Renal cortical epithelial cell (primary cell): ENCODE data around the gene FERMT3. TPM values are rescaled to one million over a fixed set of nuclear protein-coding genes. Genes with fewer than 3 reads are reported as not detected.
"Not testable (repeated sequence)": the region's sequence is repeated elsewhere in the genome, so short reads cannot be mapped to it uniquely, and the experiment has no call there.

ENCODE experiments used
- DNase-seq: peaks from one replicate; pipeline ENCODE4 v3.0.0-alpha.2; 2011; ENCODE audit warnings: low read depth
- total RNA-seq: library from RNA; depleted of rRNA; stranded (reverse); fragments of >200 nt; gene quantifications from 2 replicates; pipeline ENCODE4 v1.2.3, GENCODE V29; 2014

FERMT3 gene
- total RNA-seq, 1 donor from 2014 or later, result not detected

GRCh38 chr11:64234647-64235379, 28.3 kb downstream of the FERMT3 start:
- no peak for DNase-seq

DNA sequence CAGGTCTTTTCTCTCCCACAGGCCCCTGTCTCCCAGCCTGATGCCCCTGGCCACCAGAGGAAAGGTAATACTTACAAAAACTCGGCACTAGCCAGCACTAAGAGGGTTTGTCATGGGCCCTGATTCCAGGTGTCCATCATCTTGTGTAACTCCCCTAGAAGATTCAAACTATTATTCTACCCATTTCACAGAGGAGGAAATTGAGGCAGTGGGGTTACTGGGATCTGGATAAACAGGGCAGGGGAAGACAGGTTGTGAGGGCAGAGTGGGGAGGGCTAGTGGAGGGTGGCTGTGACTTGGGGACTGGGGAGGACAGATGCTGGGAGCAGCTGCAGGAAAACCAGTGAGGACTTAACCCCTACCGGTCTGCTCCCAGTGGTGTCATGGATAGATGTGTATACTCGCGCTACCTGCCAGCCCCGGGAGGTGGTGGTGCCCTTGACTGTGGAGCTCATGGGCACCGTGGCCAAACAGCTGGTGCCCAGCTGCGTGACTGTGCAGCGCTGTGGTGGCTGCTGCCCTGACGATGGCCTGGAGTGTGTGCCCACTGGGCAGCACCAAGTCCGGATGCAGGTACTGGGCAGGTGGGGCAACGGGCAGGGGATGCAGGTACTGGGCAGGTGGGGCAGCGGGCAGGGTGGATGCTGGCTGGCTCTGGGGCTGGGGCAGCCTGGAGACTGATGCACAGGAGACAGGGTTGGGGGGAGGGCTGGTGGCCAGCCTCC, 29.1 kb downstream of the FERMT3 start:
- no peak for DNase-seq

DNA sequence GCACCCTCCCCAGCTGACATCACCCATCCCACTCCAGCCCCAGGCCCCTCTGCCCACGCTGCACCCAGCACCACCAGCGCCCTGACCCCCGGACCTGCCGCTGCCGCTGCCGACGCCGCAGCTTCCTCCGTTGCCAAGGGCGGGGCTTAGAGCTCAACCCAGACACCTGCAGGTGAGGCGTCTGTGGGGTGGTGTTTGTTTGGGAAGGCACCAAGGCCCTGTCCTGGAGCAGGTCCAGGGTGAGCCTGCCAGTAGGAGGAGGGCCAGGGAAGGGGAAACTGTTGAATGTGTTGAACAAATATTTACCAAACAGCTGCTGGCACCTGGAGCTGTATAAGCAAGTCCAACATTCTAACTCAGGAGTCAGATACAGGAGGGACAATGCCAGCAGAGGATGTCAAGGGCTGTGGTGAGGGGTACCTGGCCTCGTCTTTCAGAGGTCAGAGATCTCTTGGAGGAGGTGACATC, 31.0 kb downstream of the FERMT3 start:
- DNase-seq, result no peak

DNA sequence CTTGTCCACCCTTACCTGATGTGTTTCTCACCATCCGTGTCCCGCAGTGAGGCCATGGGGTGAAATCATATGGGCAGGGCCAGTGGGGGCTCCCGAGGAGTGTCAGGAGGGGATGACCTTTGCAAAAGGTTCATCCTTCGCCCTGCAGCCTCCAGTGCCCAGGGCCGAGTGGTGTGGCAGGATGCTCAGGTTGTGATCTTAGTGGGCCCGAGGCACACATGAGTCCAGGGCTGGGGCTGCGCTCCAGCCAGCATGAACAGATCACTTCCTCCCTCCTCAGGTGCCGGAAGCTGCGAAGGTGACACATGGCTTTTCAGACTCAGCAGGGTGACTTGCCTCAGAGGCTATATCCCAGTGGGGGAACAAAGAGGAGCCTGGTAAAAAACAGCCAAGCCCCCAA, 31.6 kb downstream of the FERMT3 start:
- no peak for DNase-seq

- no peak for DNase-seq
Measured at GRCh38 chr11:64238999-64239398, 32.5 kb downstream of the FERMT3 start.

GRCh38 chr11:64239662-64240434, 33.3 kb downstream of the FERMT3 start:
- DNase-seq, result no peak

DNA sequence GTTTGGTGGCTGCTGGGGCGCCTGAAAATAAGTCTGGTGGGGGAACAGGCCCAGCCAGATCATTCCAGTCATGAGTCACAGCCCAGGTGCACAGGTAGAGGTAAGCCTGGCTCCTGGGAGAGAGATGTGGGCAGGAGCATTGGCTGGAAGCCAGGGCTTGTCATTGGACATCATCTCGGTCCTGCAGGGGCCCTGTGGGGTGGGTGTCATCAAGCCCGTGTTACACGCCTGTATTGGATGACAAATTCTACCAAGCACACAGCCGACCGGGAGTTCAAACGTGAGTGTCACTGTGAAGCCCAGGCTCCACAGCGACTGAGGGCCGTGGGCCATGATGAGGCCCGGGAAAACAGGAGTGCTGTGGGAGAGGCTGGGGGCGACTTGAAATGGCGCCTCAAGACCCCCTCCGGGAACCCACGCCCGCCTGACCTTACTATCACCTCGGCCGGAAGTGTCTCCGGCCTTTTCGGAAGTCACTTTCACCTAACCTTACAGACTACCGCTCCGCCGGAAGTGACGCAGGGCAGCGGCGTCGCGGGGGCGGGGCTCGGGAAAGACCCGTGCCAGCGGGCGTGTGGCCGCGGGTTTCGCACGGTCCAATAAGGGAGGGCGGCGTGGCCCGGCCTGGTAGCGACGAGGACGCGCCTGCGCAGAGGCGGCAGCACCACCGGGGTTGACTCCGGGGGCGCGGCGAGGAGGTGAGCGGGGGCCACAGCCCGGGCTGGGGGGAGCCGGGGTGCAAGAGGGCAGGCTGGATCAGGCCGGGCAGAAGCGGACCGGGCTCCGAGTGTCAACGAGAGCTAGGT, 34.1 kb downstream of the FERMT3 start, which contains the start of gene FKBP2:
Gene FKBP2 (plus strand): TSS at position 661 of the 806 bp plus-strand sequence. CDS start 1,293 bp downstream, outside the sequence.
- DNase-seq, result peak; percentile 86

DNA sequence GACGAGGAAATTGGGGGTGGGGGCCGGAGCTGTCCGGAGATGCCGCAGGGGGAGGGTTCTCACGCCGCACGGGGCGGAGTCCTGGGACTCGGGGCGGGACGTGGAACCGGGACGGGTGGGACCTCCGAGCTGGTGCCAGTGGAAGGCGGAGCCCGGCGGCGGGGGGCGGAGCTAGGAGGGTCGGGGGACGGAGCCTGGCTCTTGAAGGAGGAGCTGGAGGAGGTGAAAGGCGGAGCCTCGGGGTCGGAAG, 34.6 kb downstream of the FERMT3 start:
- peak; percentile 92 for DNase-seq

DNA sequence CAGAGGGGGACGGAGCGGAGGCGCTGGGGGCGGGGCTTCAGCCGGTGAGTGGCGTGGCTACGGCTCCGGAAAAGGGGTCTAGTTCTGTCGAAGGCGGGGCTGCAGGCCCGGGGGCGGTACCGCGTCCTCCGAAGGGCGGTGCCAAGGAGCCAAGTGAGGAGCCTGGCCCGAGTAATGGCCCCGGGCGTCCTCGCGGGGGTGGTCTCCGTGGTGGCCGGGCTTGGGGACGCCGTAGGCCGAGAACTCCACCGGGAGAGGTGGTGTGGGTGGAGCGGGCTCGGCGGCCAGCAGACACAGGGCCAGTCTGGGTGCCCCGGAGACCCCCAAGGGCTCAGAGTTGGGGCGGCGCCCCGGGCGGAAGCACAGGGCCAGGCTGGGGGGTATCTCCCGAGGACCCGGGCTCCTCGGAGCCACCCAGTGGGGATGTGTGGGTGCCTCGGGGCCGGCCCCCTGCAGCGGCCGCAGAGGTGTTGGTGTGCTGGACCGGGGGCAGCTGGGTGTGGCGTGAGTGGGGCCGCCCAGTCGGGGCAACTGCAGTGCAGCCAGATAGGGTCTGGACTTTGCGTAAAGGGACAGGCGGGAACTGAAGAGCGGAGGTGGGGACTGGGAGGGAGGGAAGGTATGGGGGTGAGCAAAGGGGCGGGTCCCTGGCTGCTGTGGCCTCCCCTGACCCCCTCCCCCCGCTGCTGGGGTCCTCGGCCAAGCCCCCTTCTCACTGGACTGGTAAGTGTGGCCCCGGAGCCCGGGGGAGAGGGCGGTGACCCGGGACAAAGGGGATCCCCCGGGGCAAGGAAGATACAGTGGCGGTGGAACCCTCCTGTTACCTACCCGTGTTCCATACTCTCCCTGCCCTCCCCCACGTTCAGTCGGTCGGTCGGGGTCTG, 35.2 kb downstream of the FERMT3 start:
- DNase-seq, result no peak

DNA sequence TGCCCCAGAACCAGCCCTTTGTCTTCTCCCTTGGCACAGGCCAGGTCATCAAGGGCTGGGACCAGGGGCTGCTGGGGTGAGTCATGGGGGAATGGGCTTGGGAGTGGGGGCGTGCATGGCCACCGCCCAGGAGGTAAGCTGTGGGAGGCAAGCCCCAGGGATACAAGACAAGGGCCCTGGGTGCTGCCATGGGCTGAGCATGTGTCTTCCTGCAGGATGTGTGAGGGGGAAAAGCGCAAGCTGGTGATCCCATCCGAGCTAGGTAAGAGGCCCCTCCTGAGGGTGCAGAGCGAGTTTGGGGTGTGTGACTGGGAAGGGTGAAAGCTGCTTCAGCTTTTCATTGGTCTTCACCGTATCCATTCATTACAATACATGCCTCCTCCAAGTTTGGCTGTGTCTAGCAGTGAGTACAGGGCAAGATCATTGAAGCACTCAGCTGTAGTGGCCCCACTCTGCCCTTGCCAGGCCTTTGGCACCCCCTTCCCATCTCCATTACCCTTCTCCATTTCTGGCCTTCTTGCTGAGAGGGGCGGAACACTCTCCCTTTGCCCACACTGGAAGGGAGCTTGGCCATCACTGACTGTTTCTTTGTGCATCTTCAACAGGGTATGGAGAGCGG, 36.8 kb downstream of the FERMT3 start:
- DNase-seq, result no peak

DNA sequence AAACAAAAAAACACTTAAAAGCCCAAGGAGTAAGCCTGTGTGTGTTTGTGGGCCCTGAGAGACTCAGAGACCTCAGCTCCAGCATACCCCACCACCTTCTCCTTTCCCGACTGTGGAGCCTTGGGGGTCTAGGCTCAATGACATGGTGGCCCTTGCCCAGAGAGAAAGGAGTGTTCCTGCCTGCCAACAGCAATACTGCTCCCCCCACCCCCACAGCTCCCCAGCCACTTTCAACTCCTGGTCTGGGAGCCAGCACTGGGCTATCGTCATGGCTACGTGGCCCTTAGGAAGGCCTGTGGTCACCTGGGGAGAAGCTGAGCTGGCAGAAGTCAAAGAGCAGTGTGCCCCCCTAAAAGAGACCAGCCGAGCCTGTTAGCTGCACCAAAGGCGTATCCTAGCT, 37.6 kb downstream of the FERMT3 start:
- no peak for DNase-seq

DNA sequence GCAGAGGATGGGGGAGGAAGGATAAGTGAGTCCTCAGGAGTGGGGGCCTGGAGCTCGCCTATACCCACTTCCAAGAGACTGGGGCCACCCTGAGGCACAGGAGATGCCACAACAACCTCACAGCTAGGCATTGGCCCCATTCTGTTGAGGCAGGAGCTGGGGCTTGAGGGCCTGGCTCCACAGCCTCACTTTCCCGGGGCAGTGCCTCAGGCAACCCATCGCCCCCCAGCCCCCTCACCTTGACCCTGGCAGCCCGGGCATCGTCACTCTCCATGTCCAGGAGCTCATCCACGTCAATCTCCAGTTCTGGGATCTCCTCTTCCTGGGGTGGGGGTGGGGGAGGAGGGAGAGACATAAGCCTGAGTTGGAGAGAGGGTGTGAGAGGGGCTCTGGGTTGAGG, 38.4 kb downstream of the FERMT3 start:
- no peak for DNase-seq

DNA sequence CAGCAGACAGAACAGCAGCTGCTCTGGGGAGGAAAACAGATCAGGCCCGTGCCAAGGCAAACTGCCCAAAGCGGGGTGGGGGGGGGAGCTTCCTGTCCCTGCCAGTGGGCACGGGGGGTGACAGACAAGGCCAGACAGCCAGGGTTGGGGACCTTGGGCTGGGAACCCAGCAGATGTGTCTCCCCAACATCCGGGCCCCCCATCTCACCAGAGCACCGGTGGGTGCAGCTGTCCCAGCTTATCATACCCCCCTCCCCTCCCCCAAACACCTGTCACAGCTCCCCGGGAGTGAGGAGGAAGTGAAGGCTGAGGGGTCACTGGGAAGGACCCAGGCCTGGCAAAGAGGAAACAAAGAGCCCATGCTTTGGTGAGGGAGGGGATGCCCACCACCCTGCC, 38.9 kb downstream of the FERMT3 start:
- no peak for DNase-seq

GRCh38 chr11:64245797-64246620, 39.5 kb downstream of the FERMT3 start:
- peak; percentile 85 for DNase-seq

- DNase-seq, result not testable (repeated sequence)
Measured at GRCh38 chr11:64246621-64246870, 40.0 kb downstream of the FERMT3 start.

GRCh38 chr11:64246871-64247728, 40.6 kb downstream of the FERMT3 start, which contains the start of gene PPP1R14B:
TSS of gene PPP1R14B (minus strand) at chr11:64246943. CDS start at chr11:64246673, 270 bp downstream.
- peak; percentile 69 for DNase-seq

DNA sequence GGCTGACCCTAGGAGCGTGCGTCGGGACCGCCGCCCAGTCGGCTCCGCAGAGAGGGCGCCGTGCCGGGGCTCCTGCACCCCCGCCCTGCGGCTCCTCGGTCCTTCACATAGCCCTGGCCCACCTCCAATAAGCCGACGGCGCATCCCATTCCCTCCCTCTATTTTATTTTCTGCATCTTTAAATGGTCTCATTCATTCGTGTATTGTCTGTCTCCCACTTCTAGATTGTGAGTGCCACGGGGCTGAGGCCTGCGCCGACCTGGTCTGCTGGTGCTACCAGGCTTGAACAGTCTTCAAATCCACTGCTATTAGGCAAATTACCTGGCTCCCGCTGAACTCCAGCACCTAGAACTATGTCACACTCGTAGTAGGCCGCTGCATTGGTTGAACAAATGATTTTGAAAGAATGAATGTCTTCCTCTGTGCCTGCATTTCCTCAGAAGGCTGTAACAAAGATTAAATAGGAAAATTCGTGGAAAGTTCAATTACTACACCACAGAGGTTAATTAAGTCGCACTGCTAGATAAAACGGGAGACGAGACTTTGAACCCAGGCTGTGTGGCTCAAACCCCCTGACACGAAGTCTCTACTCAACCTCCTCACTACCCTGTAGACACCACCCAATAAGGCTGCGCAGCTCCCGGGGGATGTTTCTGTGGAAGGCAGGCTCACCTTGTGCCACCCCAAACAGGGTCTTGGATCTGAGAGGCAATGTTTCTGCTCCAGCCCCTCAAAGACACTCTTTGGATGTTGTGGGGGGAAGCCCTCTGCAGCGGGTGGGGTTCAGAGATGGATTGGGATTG, 41.4 kb downstream of the FERMT3 start:
- no peak for DNase-seq

GRCh38 chr11:64248578-64248977, 42.1 kb downstream of the FERMT3 start:
- no peak for DNase-seq
